ENCODE data around the gene WWOX. TPM values are rescaled to one million over a fixed set of nuclear protein-coding genes. Genes with fewer than 3 reads are reported as not detected.

WWOX gene
- total RNA-seq, 1 donor from 2014 or later, result 15.8 TPM

DNA sequence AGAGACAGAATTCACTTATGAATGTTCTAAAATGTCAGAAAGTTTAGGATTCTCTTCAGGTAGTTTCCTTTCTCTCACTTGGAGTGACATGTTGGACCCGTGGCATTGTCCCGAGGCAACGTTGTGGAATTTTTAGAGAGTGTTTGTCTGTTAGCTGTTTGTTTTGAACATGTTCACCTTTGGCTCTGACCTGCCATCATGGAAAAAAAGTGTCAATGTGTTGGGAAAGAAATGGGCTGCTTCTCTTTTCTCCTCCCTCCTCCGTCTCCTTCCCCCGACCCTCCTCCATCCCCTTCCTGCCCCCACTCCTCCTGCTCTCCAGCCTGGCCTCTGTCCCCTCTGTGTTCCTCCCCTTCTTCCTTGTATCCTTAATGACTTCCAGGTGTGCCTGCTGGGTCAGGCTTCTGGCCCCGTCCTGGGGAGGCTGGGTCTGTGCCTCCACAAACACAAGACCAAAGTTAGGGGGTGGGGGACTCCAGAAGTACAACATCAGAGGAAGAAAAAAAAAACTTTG, 1038.0 kb downstream of the WWOX start:
- DNase-seq (ENCODE audit: low spot score), result no peak

DNA sequence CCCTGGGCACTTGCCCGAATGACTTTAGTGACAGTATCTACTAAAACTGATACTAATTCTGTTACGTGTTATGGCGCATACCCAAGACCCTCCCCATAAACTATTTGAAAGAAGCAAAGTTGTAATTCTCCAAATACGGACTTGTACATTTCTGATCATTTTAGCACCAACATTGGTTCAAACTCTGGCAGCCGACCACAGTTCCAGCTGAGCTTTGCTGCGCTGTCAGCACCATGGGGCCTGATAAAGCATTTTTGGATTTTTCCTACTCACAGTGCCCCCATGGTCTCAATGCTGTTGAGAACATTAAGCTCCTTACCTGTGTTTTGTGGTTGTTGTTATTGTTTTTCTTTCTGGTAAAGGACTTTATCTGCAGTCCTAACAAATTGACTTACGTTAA, 1040.3 kb downstream of the WWOX start:
- no peak for DNase-seq (ENCODE audit: low spot score)

DNA sequence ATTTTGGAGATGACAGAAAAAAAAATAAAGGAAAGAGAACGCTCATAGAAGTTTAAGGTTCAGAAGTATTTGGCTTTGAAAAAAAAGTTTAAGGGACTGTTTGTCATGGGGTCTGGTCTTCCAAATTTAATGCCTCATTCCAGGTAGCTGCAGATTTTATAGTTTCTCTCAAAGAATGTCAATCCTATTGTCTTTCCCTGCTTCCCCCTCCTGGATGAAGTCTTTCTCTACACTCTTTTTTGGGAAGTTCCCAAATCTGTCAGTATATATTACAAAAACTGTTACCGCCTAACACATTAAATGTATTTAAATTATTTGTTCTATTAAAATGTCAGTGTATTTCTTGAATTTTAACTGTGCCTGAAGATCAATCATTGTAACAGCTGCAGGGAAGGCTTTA, 1043.6 kb downstream of the WWOX start:
- no peak for DNase-seq (ENCODE audit: low spot score)

DNA sequence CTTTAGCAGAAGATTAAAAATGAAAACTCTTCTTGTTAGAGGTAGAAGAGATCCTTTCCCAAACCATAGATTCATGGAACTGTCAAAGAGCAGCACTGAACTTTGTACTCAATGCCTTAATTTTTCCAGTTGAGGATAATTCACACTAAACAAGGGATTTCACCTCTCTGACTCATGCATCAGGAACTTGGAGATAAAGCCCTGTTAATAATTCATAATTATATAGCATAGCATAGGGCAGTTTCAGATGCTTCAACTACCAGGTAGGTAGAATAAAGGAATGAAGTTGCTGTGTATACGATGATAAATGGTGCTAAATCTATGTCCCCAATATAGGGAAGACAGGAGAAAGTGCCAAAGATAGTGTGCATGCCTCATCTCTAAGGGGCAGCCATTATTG, 1050.7 kb downstream of the WWOX start:
- no peak for DNase-seq (ENCODE audit: low spot score)

DNA sequence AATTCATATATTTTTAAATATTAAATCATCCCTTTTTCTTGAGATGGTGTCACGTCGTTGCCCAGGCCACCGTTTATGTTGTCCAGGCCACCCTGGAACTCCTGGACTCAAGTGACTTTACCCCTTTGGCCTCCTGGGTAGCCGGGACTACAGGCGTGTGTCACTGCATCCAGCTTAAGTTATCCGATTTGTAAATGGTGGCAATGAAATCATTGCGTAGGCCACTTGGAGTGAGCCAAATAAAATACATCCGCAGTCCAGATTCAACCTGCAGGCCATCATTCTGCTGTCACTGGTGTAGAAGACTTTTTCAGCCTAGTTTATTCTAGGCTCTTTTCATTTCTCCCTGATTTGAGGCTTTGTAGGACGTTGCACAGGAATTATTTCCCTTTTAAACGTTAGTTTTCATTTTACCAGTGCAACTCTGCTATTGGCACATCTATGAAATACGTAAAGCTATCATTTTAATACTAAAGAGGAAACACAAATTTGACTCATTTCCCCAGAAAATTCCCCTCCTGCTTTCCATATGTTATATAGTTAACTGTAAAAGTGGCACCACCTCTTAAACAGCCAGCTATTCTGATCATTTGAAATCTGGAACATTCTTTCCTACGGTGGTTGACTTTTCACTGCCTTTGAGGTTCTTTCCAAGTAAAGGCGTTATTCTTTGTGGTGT, 1051.3 kb downstream of the WWOX start:
- no peak for DNase-seq (ENCODE audit: low spot score)

DNA sequence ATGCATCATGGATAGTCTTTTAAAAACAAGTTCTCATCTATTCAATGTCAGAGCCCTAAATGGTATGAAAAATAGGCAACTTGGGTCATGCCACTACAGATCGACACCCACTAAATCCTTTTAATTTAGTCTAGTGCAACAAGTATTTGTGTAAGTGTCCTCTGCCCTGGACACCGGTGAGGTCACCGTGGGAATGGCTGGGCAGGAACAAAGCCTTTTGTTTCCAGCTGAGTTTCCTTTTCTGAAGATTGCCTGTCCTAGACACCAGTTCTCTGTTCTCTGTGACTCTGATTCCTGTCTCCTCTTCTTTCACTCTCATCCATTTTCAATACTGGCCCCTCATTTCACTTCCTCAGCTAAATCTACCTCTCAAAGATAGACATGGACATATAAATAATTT, 1054.6 kb downstream of the WWOX start:
- DNase-seq (ENCODE audit: low spot score), result no peak

DNA sequence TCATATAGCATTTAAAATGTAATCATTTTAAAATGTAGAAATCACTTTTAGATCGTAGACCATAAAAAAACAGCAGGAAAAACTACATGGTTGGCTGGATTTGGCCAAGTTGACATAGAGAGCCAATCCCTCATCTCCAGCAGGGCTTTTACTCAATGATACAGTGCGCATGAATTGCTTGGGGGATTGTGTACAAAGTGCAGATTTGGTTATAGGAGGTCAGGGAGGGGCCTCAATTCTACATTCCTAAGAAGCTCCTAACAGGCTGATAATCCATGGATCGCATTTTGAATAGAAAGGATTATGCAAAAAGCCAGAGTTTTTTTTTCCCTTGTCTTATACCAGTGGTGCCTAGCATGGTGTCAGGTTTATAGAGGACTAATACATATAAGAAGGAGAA, 1056.0 kb downstream of the WWOX start:
- DNase-seq (ENCODE audit: low spot score), result no peak

- DNase-seq (ENCODE audit: low spot score), result no peak
Measured at GRCh38 chr16:79155904-79156303, 1056.5 kb downstream of the WWOX start.

GRCh38 chr16:79156761-79157160, 1057.3 kb downstream of the WWOX start:
- no peak for DNase-seq (ENCODE audit: low spot score)

DNA sequence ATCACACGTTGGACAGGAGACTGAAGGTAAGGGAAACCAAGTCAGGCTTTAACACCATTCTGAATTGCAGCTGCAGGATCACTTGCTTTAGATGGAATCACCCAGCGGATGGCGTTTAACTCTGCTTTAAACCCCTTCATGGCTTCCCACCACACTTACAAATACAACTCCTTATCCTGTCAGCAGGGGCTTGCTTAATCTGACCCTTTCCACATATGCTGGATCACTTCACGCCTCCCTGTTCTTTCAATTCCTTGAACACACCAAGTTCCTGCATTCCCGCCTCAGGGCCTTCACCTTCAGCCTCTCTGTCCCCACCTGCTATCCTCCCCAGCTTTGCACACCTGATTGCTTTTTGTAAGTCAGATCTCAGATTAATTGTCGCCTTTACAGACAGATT, 1058.9 kb downstream of the WWOX start:
- DNase-seq (ENCODE audit: low spot score), result no peak

- no peak for DNase-seq (ENCODE audit: low spot score)
Measured at GRCh38 chr16:79159261-79160049, 1060.0 kb downstream of the WWOX start.

GRCh38 chr16:79162977-79163376, 1063.5 kb downstream of the WWOX start:
- no peak for DNase-seq (ENCODE audit: low spot score)

GRCh38 chr16:79163691-79164387, 1064.4 kb downstream of the WWOX start:
- no peak for DNase-seq (ENCODE audit: low spot score)

DNA sequence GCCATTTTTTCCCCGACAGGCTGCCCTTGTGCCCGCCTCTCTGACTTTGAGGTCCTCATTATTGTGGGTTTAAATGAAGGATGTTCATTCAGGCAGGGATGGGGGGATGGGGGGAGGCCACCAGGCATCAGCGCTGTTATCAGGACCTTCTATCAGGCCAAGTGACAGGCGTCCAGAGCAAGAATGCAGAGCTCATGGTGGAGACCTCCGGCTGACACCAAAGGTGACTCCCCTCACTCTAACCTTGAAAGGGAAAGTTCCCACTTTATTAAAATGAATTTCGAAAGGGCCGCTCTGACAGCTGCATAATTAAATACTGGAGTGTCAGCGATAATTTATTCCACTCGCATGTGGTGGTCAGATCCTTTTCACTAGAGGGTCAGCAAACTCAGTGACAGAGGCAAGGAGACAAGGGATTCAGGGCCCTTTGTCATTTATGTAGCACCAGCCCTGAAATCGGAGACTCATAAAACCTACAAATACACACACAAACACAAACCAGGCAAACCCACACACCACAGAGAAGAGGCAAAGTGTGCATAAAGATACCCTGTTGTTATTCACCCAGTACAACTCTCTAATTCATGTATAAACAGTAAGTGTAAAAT, 1065.0 kb downstream of the WWOX start:
- DNase-seq (ENCODE audit: low spot score), result no peak

- DNase-seq (ENCODE audit: low spot score), result no peak
Measured at GRCh38 chr16:79165079-79165478, 1065.6 kb downstream of the WWOX start.

DNA sequence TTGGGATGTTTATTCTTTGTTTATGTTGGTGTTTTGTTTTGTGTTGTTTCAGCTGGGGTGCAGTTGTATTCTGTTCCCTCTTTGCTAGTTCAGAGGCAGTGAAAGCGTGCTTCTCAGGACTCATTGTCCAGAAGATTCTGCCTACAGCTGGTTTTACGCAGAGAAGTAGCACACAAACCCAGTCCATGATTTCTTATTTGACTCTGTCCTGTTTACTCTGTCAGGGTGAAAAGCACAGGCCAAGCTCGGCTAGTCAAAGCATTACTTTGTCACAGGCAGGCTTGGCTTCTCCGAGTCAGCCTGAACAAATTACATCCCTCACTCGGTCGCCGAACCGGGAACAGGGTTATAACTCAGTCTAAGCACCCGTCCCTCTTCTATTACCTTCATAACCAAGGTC, 1066.1 kb downstream of the WWOX start:
- no peak for DNase-seq (ENCODE audit: low spot score)

- DNase-seq (ENCODE audit: low spot score), result no peak
Measured at GRCh38 chr16:79167893-79168292, 1068.4 kb downstream of the WWOX start.

GRCh38 chr16:79168321-79168720, 1068.9 kb downstream of the WWOX start:
- DNase-seq (ENCODE audit: low spot score), result no peak

- no peak for DNase-seq (ENCODE audit: low spot score)
Measured at GRCh38 chr16:79169239-79169638, 1069.8 kb downstream of the WWOX start.

- DNase-seq (ENCODE audit: low spot score), result no peak
Measured at GRCh38 chr16:79170555-79171246, 1071.2 kb downstream of the WWOX start.

GRCh38 chr16:79171504-79171903, 1072.0 kb downstream of the WWOX start:
- no peak for DNase-seq (ENCODE audit: low spot score)

Data from mesenteric fat pad (tissue), 1 donor.